Neuron (in vitro differentiated cells): ENCODE data around the gene PGRMC1.

Experiments used
- H2AFZ ChIP-seq: one replicate; pipeline ENCODE4 v1.6.1; 2013; ENCODE audit warnings: low read depth, mild to moderate bottlenecking, inconsistent platforms, low read length, moderate library complexity
- H3K27me3 ChIP-seq: one replicate; pipeline ENCODE4 v1.6.1; 2013; ENCODE audit warnings: low read length; ENCODE audit not compliant: insufficient read depth
- H3K36me3 ChIP-seq: one replicate; pipeline ENCODE4 v1.6.1; 2013; ENCODE audit warnings: low read length; ENCODE audit not compliant: insufficient read depth
- H3K4me1 ChIP-seq: one replicate; pipeline ENCODE4 v1.6.1; 2013; ENCODE audit warnings: low read length; ENCODE audit not compliant: insufficient read depth
- H3K4me3 ChIP-seq: 2 replicates; pipeline ENCODE4 v1.5.1; 2013; ENCODE audit warnings: mild to moderate bottlenecking, low read length, moderate library complexity
- H3K9me3 ChIP-seq: one replicate; pipeline ENCODE4 v1.6.1; 2013; ENCODE audit warnings: low read length

Gene PGRMC1

DNA sequence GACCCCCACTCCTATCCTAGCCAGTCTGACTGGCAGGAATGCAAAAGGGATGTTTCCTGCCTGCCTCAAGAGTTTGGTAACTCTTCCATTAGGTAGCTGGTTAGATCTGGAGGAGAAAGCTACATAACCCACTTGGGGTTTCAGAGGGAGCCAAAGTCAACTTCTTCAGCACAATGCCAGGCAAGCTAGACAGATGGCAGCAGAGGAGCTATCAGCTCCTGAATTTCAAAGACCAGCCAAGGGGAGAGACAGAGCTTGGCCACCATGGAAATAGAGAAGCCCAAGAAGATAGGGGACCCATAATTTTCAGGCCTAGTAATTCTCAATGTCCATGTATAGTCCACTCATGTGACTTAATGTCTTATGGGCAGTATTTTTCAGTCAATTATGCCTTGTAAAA lies 56.4 kb downstream of the PGRMC1 start:
- Histone ChIP-seq H3K36me3 (no peaks in the 10 kb centered on the region), H3K4me3 (no peak overlapping the region), H3K9me3 (no peaks in the 10 kb centered on the region), H2AFZ (no peak overlapping the region), H3K27me3 (peaks cover 4% of the 10 kb centered on the region), H3K4me1 (no peaks in the 10 kb centered on the region)
